ENCODE measurements around the gene RPS18.

The RPS18 gene

DNA sequence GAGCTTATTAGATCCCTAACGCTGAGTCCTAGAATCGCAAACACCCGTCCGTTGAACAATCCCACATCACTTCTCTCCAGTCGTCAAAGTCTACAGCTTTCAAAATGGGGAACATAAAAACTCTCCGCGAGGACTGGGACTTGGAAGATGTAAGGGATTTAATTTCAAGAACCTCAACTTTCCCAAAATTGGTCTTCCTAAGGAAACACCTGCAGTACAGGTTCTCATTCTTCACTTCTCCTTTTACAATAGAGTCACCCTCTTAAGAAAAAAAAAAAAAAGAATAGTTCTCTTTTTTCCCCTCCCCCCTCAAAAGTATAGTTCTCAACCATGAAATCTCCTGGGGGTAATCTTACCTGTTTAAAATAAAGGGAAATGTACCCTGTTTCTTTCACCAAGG lies 52.2 kb downstream of the RPS18 start:
- in situ Hi-C loops (cut with HindIII; ENCODE audit: low pct_unique_long_range_greater_than_20kb, low sequenced_read_pairs) = no loop called here

More for the DNA sequence above, 52.2 kb downstream of the RPS18 start:
- TF ChIP-seq JUND (IDR thresholded peaks at IDR 0.05; ENCODE audit: low read depth) = no peak
- DNase-seq (ENCODE audit: low read depth in 1 of 2, low spot score in 1 of 2) = no peak
